Ascending aorta (tissue), 2 donors: ENCODE measurements around the gene BAG1. TPM values are rescaled to one million over a fixed set of nuclear protein-coding genes. Genes with fewer than 3 reads are reported as not detected.

Source experiments
- DNase-seq, 2 donors: peaks; one replicate each; pipeline ENCODE4 v3.0.0-alpha.2; 2019; ENCODE audit warnings: low spot score in 2 of 2
- H3K27ac ChIP-seq, 2 donors: fragments of 200-600 bp; sonication (generic); one replicate each; pipeline ENCODE4 v1.5.1; 2016 to 2017; ENCODE audit warnings: mild to moderate bottlenecking in 1 of 2
- H3K27me3 ChIP-seq: fragments of 200-600 bp; sonication (generic); one replicate; pipeline ENCODE4 v1.5.1; 2017
- H3K36me3 ChIP-seq, 2 donors: fragments of 200-600 bp; sonication (generic); one replicate each; pipeline ENCODE4 v1.5.1; 2016
- H3K4me1 ChIP-seq, 2 donors: fragments of 200-600 bp; sonication (generic); one replicate each; pipeline ENCODE4 v1.5.1; 2016 to 2017; ENCODE audit warnings: mild to moderate bottlenecking in 1 of 2
- H3K4me3 ChIP-seq, 2 donors: fragments of 200-600 bp; sonication (generic); one replicate each; pipeline ENCODE4 v1.5.1; 2016 to 2017; ENCODE audit warnings: mild to moderate bottlenecking in 1 of 2
- H3K9me3 ChIP-seq, 2 donors: fragments of 200-600 bp; sonication (generic); one replicate each; pipeline ENCODE4 v1.5.1; 2016
- CTCF ChIP-seq, 3 experiments: fragments of 200-600 bp in 2 of 3; fragments of 450-650 bp in 1 of 3; sonication (generic) in 2 of 3; IDR thresholded peaks; one replicate each; pipeline ENCODE4 v1.5.1; 2016 to 2019; ENCODE audit warnings: antibody characterized with exemption in 3 of 3, mild to moderate bottlenecking in 1 of 3, moderate library complexity in 1 of 3
- intact Hi-C: fragments of 100-400 bp; cut with DNase I; formaldehyde crosslinking; loops from one replicate; pipeline ENCODE4 v1.15.1; 2023
- total RNA-seq: library from RNA; depleted of rRNA; stranded (reverse); fragments of >200 nt; gene quantifications from one replicate; pipeline ENCODE4 v1.1.0, GENCODE V29; 2016

BAG1 gene
- total RNA-seq, 1 donor from 2014 or later: 58.5 TPM

- Histone ChIP-seq H3K4me3 (no peak overlapping the region), H3K27ac (no peak overlapping the region), H3K9me3 (no peaks in the 10 kb centered on the region), H3K4me1 (no peaks in the 10 kb centered on the region), H3K36me3 (no peaks in the 10 kb centered on the region), H3K27me3 (no peaks in the 10 kb centered on the region)
- no peak for TF ChIP-seq CTCF (IDR thresholded peaks at IDR 0.05)
- DNase-seq: no peak
- intact Hi-C loops: no loop called here
These were observed 29.7 kb downstream of the BAG1 start for GRCh38 chr9:33234511-33235467.

- H3K27me3 ChIP-seq: no peaks in the 10 kb centered on the region
- no peak overlapping the region for H3K4me3 ChIP-seq
- H3K27ac ChIP-seq: no peak overlapping the region
- TF ChIP-seq CTCF (IDR thresholded peaks at IDR 0.05): no peak
- intact Hi-C loops: no loop called here
- no peaks in the 10 kb centered on the region for H3K36me3 ChIP-seq
- no peaks in the 10 kb centered on the region for H3K4me1 ChIP-seq
- H3K9me3 ChIP-seq: no peaks in the 10 kb centered on the region
- DNase-seq: no peak
These were observed 30.7 kb downstream of the BAG1 start for GRCh38 chr9:33233626-33234342.

- no peak for DNase-seq
- no peak for TF ChIP-seq CTCF (IDR thresholded peaks at IDR 0.05)
- Histone ChIP-seq H3K4me1 (no peaks in the 10 kb centered on the region), H3K27ac (no peak overlapping the region), H3K27me3 (no peaks in the 10 kb centered on the region), H3K4me3 (no peak overlapping the region), H3K36me3 (no peaks in the 10 kb centered on the region), H3K9me3 (no peaks in the 10 kb centered on the region)
- intact Hi-C loops: no loop called here
These were observed 31.7 kb downstream of the BAG1 start for GRCh38 chr9:33232815-33233214.

GRCh38 chr9:33231623-33231942, 32.9 kb downstream of the BAG1 start:
- Histone ChIP-seq H3K36me3 (no peaks in the 10 kb centered on the region), H3K27me3 (no peaks in the 10 kb centered on the region), H3K4me1 (no peaks in the 10 kb centered on the region), H3K9me3 (no peaks in the 10 kb centered on the region), H3K27ac (no peak overlapping the region), H3K4me3 (no peak overlapping the region)
- intact Hi-C loops: no loop called here
- DNase-seq: no peak
- no peak for TF ChIP-seq CTCF (IDR thresholded peaks at IDR 0.05)

DNA sequence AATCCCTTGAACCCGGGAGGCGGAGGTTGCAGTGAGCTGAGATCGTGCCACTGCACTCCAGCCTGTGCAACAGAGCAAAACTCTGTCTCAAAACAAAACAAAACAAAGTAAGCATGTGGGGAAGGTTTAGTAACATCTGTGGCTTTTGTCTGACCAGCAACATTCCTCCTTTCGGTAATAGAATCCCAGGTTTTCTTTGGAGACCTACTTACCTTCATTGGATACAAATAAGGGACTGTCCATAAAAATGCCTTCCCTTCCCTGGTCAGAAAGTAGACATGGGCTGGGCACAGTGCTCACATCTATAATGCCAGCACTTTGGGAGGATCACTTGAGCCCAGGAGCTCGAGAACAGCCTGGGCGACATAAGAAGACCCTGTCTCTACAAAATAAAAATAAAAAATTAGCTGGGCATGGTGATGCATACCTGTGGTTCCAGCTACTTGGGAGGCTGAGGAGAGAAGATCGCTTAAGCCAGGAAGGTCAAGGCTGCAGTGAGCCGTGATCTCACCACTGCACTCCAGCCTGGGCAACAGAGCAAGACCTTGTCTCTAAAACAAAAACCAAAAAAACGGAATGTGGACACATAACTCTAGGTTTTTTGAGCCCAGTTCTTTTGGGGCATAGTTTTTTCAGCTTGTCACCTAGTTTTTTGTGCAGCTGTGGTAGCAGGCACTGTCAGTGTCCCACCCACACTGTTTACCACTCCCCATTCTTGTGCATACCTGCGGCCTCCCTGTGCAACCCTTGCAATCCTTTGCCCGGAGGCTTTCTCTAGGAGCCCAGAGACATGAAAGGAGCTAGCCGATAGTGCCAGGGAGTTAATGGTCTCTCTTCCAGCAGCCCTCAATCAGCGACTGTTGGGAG, 33.5 kb downstream of the BAG1 start:
- intact Hi-C loops: no loop called here
- H3K36me3 ChIP-seq: no peaks in the 10 kb centered on the region
- H3K4me1 ChIP-seq: no peaks in the 10 kb centered on the region
- H3K4me3 ChIP-seq: no peak overlapping the region
- H3K27me3 ChIP-seq: no peaks in the 10 kb centered on the region
- DNase-seq: no peak
- no peak for TF ChIP-seq CTCF (IDR thresholded peaks at IDR 0.05)
- no peak overlapping the region for H3K27ac ChIP-seq
- no peaks in the 10 kb centered on the region for H3K9me3 ChIP-seq
